NCI-H2171 (cell line): Measurements from ENCODE around the gene DNAJC22.
A peak's percentile ranks its signal among the peaks of the same experiment; 100 is the strongest.
"Not testable (repeated sequence)": the region's sequence is repeated elsewhere in the genome, so short reads cannot be mapped to it uniquely, and the experiment has no call there.

Source experiments
- DNase-seq: peaks from one replicate; lab custom pipeline; 2025; lab: John Stamatoyannopoulos, UW

The DNAJC22 gene

GRCh38 chr12:49346659-49347310, at the start of gene DNAJC22:
DNAJC22 (plus strand) TSS chr12:49346888; CDS start chr12:49348873, 1,985 bp downstream.
- DNase-seq, result no peak

- DNase-seq, result no peak
These were observed 49.0 kb upstream of the DNAJC22 start for GRCh38 chr12:49297695-49298060.

- DNase-seq, result no peak
These were observed 48.5 kb upstream of the DNAJC22 start for GRCh38 chr12:49298160-49298559.

GRCh38 chr12:49301760-49302159, 44.9 kb upstream of the DNAJC22 start:
- DNase-seq, result no peak

- DNase-seq, result no peak
These were observed 42.5 kb upstream of the DNAJC22 start for GRCh38 chr12:49304161-49304560.

GRCh38 chr12:49305762-49306510, 40.8 kb upstream of the DNAJC22 start:
- DNase-seq, result no peak

- DNase-seq, result no peak
These were observed 37.3 kb upstream of the DNAJC22 start for GRCh38 chr12:49309386-49309785.

GRCh38 chr12:49310451-49311000, 36.2 kb upstream of the DNAJC22 start:
- DNase-seq, result not testable (repeated sequence)

GRCh38 chr12:49314811-49315210, 31.9 kb upstream of the DNAJC22 start:
- DNase-seq, result no peak

- DNase-seq, result not testable (repeated sequence)
These were observed 29.6 kb upstream of the DNAJC22 start for GRCh38 chr12:49317118-49317517.

- not testable (repeated sequence) for DNase-seq
These were observed 26.1 kb upstream of the DNAJC22 start for GRCh38 chr12:49320411-49321103.

GRCh38 chr12:49322367-49322707, 24.4 kb upstream of the DNAJC22 start:
- DNase-seq, result no peak

GRCh38 chr12:49322708-49323523, 23.8 kb upstream of the DNAJC22 start, which contains the start of gene TROAP:
TROAP (plus strand) TSS chr12:49323255; CDS start chr12:49323609, 354 bp downstream.
- DNase-seq, result peak; percentile 98

GRCh38 chr12:49323524-49324097, 23.1 kb upstream of the DNAJC22 start:
- DNase-seq, result no peak

GRCh38 chr12:49325606-49326005, 21.1 kb upstream of the DNAJC22 start:
- DNase-seq, result no peak

GRCh38 chr12:49327368-49327767, 19.3 kb upstream of the DNAJC22 start:
- no peak for DNase-seq

GRCh38 chr12:49327887-49328286, 18.8 kb upstream of the DNAJC22 start:
- DNase-seq, result no peak

GRCh38 chr12:49328816-49329215, 17.9 kb upstream of the DNAJC22 start:
- no peak for DNase-seq

- DNase-seq, result no peak
These were observed 16.6 kb upstream of the DNAJC22 start for GRCh38 chr12:49330032-49330619.

- DNase-seq, result no peak
These were observed 15.9 kb upstream of the DNAJC22 start for GRCh38 chr12:49330631-49331379.
